Endothelial cell (in vitro differentiated cells): Measurements from ENCODE around the gene CALCR. TPM values are rescaled to one million over a fixed set of nuclear protein-coding genes. Genes with fewer than 3 reads are reported as not detected.
A peak's percentile ranks its signal among the peaks of the same experiment; 100 is the strongest.

Source experiments
- DNase-seq: peaks from one replicate; pipeline ENCODE4 v3.0.0; 2021; ENCODE audit warnings: low spot score
- H3K27ac Mint-ChIP-seq: one replicate; pipeline ENCODE4 v1.8.0; 2021; ENCODE audit warnings: mixed read lengths, inconsistent platforms; ENCODE audit not compliant: unreplicated experiment
- H3K27me3 Mint-ChIP-seq: one replicate; pipeline ENCODE4 v1.8.0; 2021; ENCODE audit warnings: mild to moderate bottlenecking, moderate library complexity, mixed read lengths, inconsistent platforms; ENCODE audit not compliant: unreplicated experiment
- H3K36me3 Mint-ChIP-seq: one replicate; pipeline ENCODE4 v1.8.0; 2021; ENCODE audit warnings: mild to moderate bottlenecking, low read depth, mixed read lengths, inconsistent platforms; ENCODE audit not compliant: unreplicated experiment
- H3K4me1 Mint-ChIP-seq: one replicate; pipeline ENCODE4 v1.8.0; 2021; ENCODE audit warnings: mild to moderate bottlenecking, mixed read lengths, inconsistent platforms; ENCODE audit not compliant: unreplicated experiment
- H3K4me3 Mint-ChIP-seq: one replicate; pipeline ENCODE4 v1.8.0; 2021; ENCODE audit warnings: mild to moderate bottlenecking, mixed read lengths, inconsistent platforms; ENCODE audit not compliant: unreplicated experiment
- H3K9me3 Mint-ChIP-seq: one replicate; pipeline ENCODE4 v1.8.0; 2021; ENCODE audit warnings: mixed read lengths, inconsistent platforms; ENCODE audit not compliant: unreplicated experiment
- total RNA-seq: library from RNA; stranded (reverse); fragmentation: NEBNext Ultra II Directional; extraction: Animal tissue kit (Norgen Biotek cat#: 25700); gene quantifications from one replicate; pipeline ENCODE4 v1.2.1, GENCODE V29; 2021; ENCODE audit not compliant: unreplicated experiment
- TF ChIP-seq, protein P1 (sequence below): fragments of 200-600 bp; sonication (generic); IDR thresholded peaks from one replicate; pipeline ENCODE4 v1.5.0; 2021; ENCODE audit warnings: antibody characterized with exemption; ENCODE audit not compliant: unreplicated experiment

The CALCR gene
- total RNA-seq, 1 donor from 2014 or later = 0.62 TPM

DNA sequence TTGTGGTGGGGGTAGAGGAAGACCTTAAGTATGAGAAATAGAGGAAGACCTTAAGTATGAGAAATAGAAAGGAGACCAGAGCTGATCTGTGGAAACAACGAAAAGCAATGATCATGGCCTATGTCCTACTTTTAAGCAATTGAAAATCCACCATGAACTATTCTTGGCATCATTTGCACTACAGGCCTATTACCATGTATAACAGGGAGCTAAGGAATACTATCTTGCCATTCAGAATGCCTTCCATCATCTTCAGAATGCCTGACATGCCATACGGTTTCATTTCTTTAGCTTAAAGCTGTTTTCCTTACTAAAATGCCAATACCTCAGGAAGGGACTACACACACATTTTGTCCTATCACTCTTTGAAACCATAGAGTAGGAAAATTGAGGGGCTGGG is 127.0 kb downstream of the CALCR start:
- Mint-ChIP-seq H3K27me3 (peaks cover 2% of the 10 kb centered on the region), H3K4me3 (no peak overlapping the region), H3K4me1 (no peaks in the 10 kb centered on the region), H3K27ac (no peak overlapping the region), H3K9me3 (no peaks in the 10 kb centered on the region), H3K36me3 (no peaks in the 10 kb centered on the region)
- DNase-seq = no peak
- TF ChIP-seq, protein P1, sequence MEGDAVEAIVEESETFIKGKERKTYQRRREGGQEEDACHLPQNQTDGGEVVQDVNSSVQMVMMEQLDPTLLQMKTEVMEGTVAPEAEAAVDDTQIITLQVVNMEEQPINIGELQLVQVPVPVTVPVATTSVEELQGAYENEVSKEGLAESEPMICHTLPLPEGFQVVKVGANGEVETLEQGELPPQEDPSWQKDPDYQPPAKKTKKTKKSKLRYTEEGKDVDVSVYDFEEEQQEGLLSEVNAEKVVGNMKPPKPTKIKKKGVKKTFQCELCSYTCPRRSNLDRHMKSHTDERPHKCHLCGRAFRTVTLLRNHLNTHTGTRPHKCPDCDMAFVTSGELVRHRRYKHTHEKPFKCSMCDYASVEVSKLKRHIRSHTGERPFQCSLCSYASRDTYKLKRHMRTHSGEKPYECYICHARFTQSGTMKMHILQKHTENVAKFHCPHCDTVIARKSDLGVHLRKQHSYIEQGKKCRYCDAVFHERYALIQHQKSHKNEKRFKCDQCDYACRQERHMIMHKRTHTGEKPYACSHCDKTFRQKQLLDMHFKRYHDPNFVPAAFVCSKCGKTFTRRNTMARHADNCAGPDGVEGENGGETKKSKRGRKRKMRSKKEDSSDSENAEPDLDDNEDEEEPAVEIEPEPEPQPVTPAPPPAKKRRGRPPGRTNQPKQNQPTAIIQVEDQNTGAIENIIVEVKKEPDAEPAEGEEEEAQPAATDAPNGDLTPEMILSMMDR = no peak

DNA sequence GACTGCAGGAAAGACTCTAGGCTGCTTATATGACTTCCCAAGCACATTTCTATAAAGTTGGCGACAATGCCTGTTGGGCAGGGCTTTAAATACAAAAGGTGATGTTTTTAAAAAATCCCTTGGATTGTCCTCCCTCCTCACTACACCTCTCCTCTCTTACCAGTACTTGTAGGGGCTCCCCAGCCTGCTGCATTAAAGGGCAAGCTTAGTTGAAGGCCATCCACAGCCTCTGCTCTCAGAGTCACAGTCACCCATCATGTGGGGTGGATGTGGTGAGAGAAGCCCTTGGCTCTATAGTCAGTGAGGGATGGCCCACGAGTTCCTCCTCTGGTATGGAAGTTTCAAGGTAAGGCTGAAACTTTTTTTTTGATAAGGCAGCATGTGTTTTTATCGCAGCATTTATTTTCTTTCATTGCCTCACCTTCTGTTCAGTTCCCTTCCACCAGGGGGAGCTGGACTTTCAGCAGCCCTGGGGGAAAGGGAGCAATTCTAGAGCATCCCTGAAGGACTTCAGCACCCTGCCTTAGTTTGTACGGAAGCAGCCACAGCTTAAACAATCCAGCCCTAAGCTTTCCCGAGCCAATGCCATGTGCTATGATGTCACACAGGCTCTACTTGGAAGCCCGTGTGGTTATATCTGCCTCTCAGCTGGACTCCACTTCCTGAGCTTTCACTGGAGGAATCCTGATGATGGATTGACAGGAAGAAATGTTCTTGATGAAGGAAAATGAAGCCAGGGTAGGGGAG is 131.9 kb downstream of the CALCR start:
- Mint-ChIP-seq H3K27ac (no peak overlapping the region), H3K9me3 (no peaks in the 10 kb centered on the region), H3K4me1 (no peaks in the 10 kb centered on the region), H3K4me3 (no peak overlapping the region), H3K36me3 (no peaks in the 10 kb centered on the region), H3K27me3 (peaks cover 2% of the 10 kb centered on the region)
- TF ChIP-seq, protein P1 = peak; percentile 85
- DNase-seq = peak; percentile 61

DNA sequence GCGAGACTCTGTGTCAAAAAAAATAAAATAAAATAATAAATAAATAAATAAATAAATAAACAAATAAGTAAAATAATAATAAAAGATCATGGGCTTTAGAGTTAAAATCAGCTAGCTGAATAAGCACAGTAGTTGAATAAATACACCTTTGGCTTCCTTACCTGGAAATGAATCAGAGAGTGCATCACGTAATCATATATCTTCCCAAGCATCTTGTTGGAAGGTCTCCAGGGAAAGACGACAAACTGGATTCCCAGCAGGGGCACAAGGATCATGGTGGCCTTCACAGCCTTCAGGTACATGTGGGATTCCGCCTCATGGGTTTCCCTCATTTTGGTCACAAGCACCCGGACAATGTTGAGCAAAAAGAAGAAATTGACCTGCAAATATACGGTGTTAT is 138.7 kb downstream of the CALCR start:
- no peak overlapping the region for H3K4me3 Mint-ChIP-seq
- no peak for DNase-seq
- no peaks in the 10 kb centered on the region for H3K9me3 Mint-ChIP-seq
- peaks cover 5% of the 10 kb centered on the region for H3K4me1 Mint-ChIP-seq
- H3K27ac Mint-ChIP-seq = no peak overlapping the region
- no peaks in the 10 kb centered on the region for H3K27me3 Mint-ChIP-seq
- TF ChIP-seq, protein P1 = no peak
- no peaks in the 10 kb centered on the region for H3K36me3 Mint-ChIP-seq

DNA sequence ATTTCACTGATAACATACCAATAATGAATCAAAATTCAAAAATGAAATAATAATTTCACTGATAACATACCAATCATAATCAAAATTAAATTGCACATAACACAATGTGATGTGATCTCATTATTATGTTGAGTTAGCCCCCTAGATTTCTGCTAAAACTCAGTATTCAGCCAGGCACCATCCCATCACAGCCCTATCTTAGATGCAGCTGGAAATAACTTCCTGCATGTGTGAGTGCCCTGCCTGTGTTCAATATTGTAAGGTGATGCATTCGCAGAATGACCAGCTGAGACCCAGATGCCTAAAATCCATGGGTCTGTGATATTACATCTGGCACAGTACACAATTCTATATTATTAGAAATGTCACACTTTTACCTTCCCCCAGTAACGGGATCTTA is 142.4 kb downstream of the CALCR start:
- Mint-ChIP-seq H3K4me3 (no peak overlapping the region), H3K4me1 (peaks cover 8% of the 10 kb centered on the region), H3K27me3 (no peaks in the 10 kb centered on the region), H3K36me3 (no peaks in the 10 kb centered on the region), H3K9me3 (no peaks in the 10 kb centered on the region), H3K27ac (no peak overlapping the region)
- no peak for DNase-seq
- TF ChIP-seq, protein P1 = no peak

DNA sequence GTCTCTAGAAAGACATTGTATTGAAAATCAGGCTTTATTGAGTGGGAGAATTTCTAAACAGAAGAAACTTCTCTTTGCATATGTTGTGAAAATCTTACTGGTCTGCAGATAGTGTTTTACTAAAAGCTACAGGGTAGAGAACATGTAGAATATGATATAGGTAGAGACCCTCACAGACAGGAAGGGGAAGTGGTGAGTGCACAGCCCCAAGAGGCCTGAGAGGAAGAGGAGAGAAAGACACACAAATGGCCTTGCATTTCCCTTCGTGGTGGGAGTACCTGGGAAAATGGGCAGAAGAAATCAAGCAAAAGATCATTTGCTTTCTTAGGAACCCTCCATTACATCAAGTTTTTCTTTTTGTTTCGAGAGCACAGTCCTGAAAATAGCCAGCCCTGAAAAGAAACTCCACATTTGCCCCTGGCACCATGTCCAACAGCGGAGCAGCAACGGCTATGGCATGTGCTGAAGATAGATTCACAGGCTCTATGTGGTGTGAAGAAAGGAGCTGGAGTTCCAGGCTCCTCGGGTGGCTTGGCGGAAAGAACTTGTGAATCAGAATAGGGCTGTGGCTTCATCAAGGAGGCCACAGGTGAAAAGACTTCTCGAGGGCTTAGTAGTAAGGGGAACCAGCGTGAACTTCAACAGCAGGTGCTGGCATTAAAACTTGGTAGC is 143.5 kb downstream of the CALCR start:
- Mint-ChIP-seq H3K27ac (no peak overlapping the region), H3K9me3 (no peaks in the 10 kb centered on the region), H3K4me1 (peaks cover 8% of the 10 kb centered on the region), H3K36me3 (no peaks in the 10 kb centered on the region), H3K4me3 (no peak overlapping the region), H3K27me3 (no peaks in the 10 kb centered on the region)
- DNase-seq = no peak
- TF ChIP-seq, protein P1 = no peak
